Brain microvascular endothelial cell (primary cell): ENCODE data around the gene RNF39.
"Not testable (repeated sequence)": the region's sequence is repeated elsewhere in the genome, so short reads cannot be mapped to it uniquely, and the experiment has no call there.

Experiments used
- DNase-seq: peaks from one replicate; pipeline ENCODE4 v3.0.0-alpha.2; 2020
- H3K27ac ChIP-seq: fragments of 250-450 bp; sonication (Bioruptor Pico); 2 replicates; pipeline ENCODE4 v1.5.1; 2020; ENCODE audit warnings: mild to moderate bottlenecking, moderate library complexity
- H3K27me3 ChIP-seq: fragments of 250-450 bp; sonication (Bioruptor Pico); replicated peaks from 2 replicates; pipeline ENCODE4 v1.5.1; 2020; ENCODE audit warnings: mild to moderate bottlenecking
- H3K36me3 ChIP-seq: fragments of 250-450 bp; sonication (Bioruptor Pico); replicated peaks from 2 replicates; pipeline ENCODE4 v1.5.1; 2020; ENCODE audit warnings: mild to moderate bottlenecking
- H3K4me3 ChIP-seq: 2 replicates; pipeline ENCODE4 v1.5.1; 2011; ENCODE audit warnings: low read depth, mild to moderate bottlenecking, control low read depth, low read length, moderate library complexity
- CTCF ChIP-seq: IDR thresholded peaks from 2 replicates; pipeline ENCODE4 v1.5.1; 2011; ENCODE audit warnings: low read depth, mild to moderate bottlenecking, moderate library complexity, low read length, control low read depth, inconsistent platforms; ENCODE audit errors: missing control alignments
- in situ Hi-C: cut with HindIII; loops from 2 replicates; pipeline ENCODE4 v1.10.0; 2017; ENCODE audit warnings: low sequenced_read_pairs, low pct_ligation_motif_present

RNF39 gene

GRCh38 chr6:30075094-30075789 is at the start of gene RNF39:
RNF39 (minus strand) TSS chr6:30075769; CDS start chr6:30075585, 184 bp downstream.
- H3K36me3 ChIP-seq: no peaks in the 10 kb centered on the region
- TF ChIP-seq CTCF: no peak
- H3K4me3 ChIP-seq: no peak within 1 kb of the TSS
- in situ Hi-C loops: no loop called here
- no peak within 1 kb of the TSS for H3K27ac ChIP-seq
- DNase-seq: no peak
- peaks cover 58% of the 10 kb centered on the region for H3K27me3 ChIP-seq

DNA sequence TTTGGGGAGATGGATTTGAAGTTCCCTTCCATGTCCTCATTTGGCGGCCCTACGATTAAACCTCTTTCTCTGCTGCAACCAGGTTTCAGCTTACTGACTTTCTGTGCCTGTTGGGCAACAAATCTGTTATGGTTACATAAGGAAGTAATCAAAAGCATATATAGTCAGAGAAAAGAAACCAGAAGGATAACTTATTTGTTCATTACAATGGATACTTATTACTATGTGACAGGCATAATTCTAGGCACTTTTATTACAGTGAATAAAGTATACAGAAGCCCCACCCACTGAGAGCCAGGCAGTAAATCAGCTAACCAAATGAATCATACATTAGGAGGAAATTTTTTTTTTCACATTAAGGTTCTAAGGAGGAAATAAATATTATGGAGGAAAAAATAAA is 46.9 kb upstream of the RNF39 start:
- Histone ChIP-seq H3K4me3 (no peak overlapping the region), H3K27me3 (peaks cover 22% of the 10 kb centered on the region), H3K27ac (no peak overlapping the region), H3K36me3 (no peaks in the 10 kb centered on the region)
- no peak for DNase-seq
- no peak for TF ChIP-seq CTCF
- in situ Hi-C loops: no loop called here

DNA sequence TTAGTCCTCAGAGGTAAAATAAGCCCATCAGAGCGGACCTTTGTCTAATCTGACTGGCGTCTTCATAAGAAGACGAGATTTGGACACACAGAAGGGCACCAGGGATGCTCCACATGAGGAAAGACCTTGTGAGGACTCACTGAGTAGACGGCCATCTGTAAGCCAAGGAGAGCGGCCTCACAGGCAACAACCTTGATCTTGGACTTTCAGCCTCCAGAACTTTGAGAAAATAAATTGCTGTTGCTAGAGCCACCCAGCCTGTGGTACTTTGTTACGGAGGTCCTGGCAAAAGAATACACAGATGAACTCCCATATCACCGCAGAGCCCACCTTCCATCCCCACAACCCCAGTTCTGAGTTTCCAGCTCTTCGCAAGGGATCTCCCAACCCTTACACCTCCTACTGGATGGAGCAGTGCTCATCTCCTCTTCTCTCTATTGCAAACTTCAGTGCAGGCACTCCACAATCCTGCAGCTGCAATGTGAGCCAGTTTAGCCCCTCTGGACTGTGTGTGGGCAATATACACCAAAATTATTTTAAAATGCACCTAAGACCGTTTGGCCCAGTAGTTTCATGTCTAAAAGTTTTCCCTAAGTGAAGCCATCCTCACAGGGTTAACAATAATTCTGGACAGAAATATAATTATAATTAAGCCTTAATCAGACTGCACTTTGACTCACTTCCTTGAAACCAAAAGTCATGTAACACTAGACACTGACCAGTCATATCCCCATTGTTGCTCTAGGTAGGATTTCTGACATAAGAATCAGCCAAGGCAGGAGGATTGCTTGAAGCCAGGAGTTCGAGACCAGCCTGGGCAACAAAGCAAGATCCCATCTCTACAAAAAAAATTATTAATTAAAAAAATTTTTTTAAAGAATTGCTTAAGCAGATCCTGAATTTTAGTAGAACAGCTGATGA is 46.1 kb upstream of the RNF39 start:
- H3K4me3 ChIP-seq: no peak overlapping the region
- in situ Hi-C loops: no loop called here

DNA sequence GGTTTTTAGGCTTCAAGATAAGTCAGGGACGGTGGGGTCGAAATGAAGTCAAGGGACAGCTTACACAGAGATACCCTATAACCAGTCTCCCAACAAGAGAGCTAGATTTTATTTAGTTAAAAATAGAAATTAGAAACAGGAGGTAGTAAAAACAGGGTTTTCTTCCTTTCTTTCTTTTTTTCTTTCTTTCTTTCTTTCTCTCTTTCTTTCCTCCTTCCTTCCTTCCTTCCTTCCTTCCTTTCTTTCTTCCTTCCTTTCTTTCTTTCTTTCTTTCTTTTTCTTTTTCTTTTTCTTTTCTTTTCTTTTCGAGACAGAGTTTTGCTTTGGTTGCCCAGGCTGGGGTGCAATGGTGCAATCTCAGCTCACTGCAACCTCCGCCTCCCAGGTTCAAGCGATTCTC is 43.1 kb upstream of the RNF39 start:
- H3K36me3 ChIP-seq, in situ Hi-C loops, DNase-seq, H3K4me3 ChIP-seq, H3K27me3 ChIP-seq, H3K27ac ChIP-seq: not testable (repeated sequence)

More for the DNA sequence above, 46.1 kb upstream of the RNF39 start:
- Histone ChIP-seq H3K27me3 (peaks cover 14% of the 10 kb centered on the region), H3K36me3 (no peaks in the 10 kb centered on the region), H3K27ac (no peak overlapping the region)
- no peak for TF ChIP-seq CTCF
- DNase-seq: no peak

GRCh38 chr6:30116724-30117123 is 41.2 kb upstream of the RNF39 start:
- no peak for DNase-seq
- TF ChIP-seq CTCF: peak; percentile 22
- no peaks in the 10 kb centered on the region for H3K36me3 ChIP-seq
- in situ Hi-C loops: no loop called here
- peaks cover 6% of the 10 kb centered on the region for H3K27me3 ChIP-seq
- H3K27ac ChIP-seq: no peak overlapping the region
- H3K4me3 ChIP-seq: no peak overlapping the region

DNA sequence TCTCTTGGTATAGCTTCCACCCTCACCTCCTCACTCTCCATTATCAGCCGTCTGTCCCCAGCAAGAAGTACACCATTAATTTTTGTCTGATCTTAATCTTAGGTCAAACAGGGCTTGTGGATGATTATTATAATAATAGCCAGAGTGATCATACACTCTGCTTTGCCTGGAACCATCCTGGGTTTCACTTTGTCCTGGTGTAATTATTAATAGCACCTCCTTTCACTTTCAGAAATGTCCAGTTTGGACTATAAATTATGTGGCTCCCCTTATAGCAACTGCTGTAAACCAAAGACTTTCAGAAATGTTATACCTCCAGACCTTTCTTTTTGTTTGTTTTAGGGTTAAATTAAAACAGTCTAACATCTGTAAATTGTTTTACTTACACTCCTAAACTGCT is 38.3 kb upstream of the RNF39 start:
- TF ChIP-seq CTCF: no peak
- no peak for DNase-seq
- Histone ChIP-seq H3K36me3 (no peaks in the 10 kb centered on the region), H3K27me3 (peaks cover 14% of the 10 kb centered on the region), H3K27ac (no peak overlapping the region), H3K4me3 (no peak overlapping the region)
- in situ Hi-C loops: no loop called here
